Activated B cell treated with CpG ODN at 0.5 μM for 24 hours (primary cell): ENCODE results near the gene CHDH. TPM values are rescaled to one million over a fixed set of nuclear protein-coding genes. Genes with fewer than 3 reads are reported as not detected.

Source experiments
- total RNA-seq: library from RNA; stranded (reverse); gene quantifications from 2 replicates; pipeline ENCODE4 v1.2.3, GENCODE V29; 2022

The CHDH gene
- total RNA-seq, 1 donor from 2014 or later, result 6.0 TPM

Other genes starting within 250 kb of the CHDH start
- gene IL17RB, start 149 bp upstream of the CHDH start, total RNA-seq, result 3.0 and 3.8 TPM in 2 replicates
- 42.0 and 42.7 TPM in 2 replicates for gene ACTR8, start 35.7 kb upstream of the CHDH start, total RNA-seq
- gene SELENOK, start 45.4 kb upstream of the CHDH start, total RNA-seq, result 29.8 and 43.3 TPM in 2 replicates